ENCODE measurements around the gene SSR4. TPM values are rescaled to one million over a fixed set of nuclear protein-coding genes. Genes with fewer than 3 reads are reported as not detected.
"Not testable (repeated sequence)": the region's sequence is repeated elsewhere in the genome, so short reads cannot be mapped to it uniquely, and the experiment has no call there.

Gene SSR4
- total RNA-seq, 1 donor from 2014 or later: 168 TPM

DNA sequence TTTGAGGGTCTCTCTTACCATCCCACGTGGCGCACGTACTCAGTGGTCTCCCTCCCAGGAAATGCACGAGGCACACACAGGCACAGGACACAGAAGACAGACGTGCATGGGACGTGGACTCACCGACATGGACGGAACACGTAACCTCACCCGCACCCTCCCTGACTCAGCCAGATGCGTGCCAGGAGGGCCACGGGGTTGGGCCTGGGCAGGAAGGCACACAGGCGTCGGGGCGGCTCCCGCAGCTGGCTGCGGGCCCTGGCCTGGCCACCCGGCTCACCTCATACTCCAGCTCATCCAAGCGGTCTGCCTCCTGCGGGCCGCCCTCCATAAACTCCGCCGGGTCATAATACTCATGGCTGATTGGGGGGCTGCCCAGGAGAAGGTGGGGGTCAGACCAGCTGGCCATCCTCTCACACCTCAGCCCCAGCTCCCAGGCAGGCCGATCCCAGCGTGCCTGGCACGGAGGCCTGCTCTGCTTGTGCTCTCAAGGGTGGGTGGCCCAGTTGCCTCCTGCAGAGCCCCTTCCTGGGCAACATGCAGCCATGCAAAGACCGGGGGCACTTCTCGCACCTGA is 12.6 kb downstream of the SSR4 start:
- peak; percentile 81 for ATAC-seq

DNA sequence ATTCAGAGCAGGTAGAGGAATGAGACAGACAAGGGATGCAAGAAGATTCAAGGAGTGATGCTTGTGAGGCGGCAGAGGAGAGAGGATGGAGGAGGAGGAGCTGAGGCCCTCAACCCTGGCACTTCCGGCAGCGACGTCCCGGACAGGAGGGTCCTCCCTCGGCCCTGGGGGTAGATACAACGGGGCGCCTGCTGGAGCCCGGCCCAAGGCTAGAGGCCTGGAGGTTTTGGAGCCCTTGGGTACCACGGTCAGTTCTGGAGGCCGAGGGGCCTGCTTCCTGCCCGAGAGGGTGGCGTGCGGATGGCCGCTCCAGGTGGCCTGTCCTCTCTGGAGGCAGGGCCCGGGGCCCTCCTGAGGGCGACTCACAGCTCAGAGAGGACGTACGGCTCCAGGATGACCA is 13.5 kb downstream of the SSR4 start:
- no peak for ATAC-seq

DNA sequence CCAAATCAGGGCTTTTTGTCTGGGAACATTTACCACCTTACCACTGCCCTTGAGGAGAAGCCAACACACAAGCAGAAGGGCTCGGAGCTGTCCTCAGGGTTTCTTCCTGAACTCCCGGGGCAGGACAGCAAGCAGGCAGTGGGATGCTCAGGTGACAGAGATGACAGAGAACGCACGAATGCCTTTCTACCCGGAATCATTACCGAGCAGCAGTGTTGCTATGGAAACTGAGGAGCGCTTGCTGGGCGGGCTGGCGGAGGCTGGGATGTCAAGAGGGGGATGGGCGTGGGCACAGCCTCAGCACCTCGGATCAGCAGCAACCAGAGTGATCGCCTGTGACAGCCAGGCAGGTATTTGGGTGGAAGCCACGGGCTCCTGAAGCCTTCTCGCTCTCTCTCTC is 17.8 kb downstream of the SSR4 start:
- ATAC-seq: no peak

DNA sequence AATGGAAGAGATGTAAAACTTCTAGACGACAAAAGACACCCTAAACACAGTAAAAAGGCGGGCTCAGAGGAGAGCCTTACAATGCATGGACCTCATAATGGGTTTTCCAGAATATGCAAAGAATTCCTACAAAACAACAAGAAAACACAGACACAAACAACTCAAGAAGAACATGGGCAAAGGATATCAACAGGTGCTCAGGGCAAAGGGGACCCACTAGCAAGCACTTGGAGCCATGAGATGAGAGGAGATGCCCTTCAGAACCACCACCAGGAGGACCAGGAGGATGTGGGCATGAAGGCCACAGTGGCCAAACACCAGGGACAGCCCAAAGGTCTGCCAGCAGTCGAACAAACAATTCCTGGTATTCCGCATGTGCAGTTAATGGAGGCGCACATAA is 18.7 kb downstream of the SSR4 start:
- ATAC-seq: no peak

GRCh38 chrX:153814591-153815315 is 20.3 kb downstream of the SSR4 start:
- no peak for ATAC-seq

- ATAC-seq: no peak
Measured at GRCh38 chrX:153816831-153817690, 22.6 kb downstream of the SSR4 start.

- ATAC-seq: not testable (repeated sequence)
Measured at GRCh38 chrX:153818064-153818463, 23.6 kb downstream of the SSR4 start.

DNA sequence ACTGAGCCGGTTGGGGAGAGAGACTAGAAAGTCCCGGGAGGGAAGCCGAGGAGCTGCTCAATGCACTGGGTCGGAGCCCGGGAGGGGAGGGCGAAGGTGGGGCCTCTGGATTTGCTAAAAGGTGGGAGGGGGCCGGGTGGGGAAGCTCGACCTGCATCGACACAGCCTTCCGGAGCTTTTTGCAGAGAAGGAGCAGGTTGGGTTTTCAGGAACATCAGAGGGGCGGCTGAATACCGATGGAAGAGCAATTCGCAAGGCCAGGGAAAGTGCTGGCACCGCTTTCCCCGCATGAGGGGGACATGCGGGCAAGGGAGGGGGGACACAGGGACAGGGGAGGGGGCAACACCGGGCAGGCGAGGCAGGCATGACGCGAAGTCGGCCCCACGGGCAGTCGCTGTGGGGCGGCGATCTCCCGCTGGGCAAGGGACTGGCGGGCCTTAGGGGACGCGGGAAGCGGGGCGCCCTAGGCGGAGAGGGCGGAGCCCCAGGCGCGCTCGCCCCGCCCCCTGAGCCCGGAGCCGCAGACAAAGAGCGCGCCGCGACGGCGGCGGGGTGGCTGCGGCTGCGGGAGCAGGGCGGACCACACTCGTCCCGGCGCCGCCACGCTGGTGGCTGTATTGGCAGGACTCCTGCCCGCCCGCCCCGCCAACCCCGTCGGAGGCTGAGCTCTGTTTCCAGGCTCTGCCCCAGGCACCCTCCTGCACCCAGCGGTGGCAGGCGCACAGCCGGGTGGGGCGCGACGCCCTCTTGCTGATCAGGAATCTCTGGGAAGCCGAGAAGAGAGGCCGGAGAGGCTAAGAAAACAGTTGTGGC is 24.3 kb downstream of the SSR4 start:
- peak; percentile 34 for ATAC-seq

- no peak for ATAC-seq
Measured at GRCh38 chrX:153819384-153820040, 25.0 kb downstream of the SSR4 start.

GRCh38 chrX:153820601-153821000 is 26.1 kb downstream of the SSR4 start:
- ATAC-seq: no peak

- no peak for ATAC-seq
Measured at GRCh38 chrX:153821066-153821465, 26.6 kb downstream of the SSR4 start.

DNA sequence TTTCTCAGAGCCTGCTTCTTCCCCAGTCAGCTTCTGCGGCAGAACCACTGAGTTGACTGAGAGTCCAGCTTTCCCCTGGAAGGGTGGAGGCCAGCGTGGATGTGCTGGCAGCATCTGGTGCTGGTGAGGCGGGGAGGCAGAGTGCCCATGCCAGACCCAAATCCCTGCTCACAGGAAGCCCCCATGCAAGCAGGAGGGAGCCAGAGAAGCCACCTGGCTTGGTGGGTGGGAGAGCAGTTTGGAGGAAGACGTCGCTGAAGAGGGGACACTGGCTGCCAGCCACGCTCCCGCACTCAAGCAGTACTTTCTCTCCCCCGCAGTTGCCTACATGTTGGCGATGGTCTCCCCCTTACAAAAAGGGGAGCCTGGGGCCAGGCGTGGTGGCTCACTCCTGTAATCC is 29.9 kb downstream of the SSR4 start:
- ATAC-seq: no peak

- ATAC-seq: no peak
Measured at GRCh38 chrX:153825042-153825441, 30.6 kb downstream of the SSR4 start.

- ATAC-seq: no peak
Measured at GRCh38 chrX:153827016-153827415, 32.5 kb downstream of the SSR4 start.

DNA sequence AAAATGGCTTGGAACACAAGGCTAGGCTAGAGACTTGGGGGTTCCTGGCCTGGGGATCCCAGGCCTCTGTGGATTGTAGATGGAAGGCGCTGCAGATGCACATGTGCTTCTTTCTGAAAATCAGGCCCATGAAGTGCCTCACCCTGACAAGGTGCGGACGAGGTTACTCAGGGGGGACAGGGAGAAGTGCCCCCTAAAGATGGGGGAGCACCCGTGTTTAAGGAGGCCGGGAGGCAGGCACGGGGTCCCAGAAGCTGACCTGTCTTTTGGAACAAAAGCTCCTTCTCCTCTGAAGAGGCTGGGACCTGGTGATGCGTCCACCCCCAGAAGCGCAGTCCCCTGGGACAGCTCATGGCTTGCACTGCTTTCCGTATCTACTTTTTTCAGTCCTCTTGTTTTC is 33.4 kb downstream of the SSR4 start:
- ATAC-seq: no peak

- ATAC-seq: no peak
Measured at GRCh38 chrX:153828308-153828707, 33.8 kb downstream of the SSR4 start.

DNA sequence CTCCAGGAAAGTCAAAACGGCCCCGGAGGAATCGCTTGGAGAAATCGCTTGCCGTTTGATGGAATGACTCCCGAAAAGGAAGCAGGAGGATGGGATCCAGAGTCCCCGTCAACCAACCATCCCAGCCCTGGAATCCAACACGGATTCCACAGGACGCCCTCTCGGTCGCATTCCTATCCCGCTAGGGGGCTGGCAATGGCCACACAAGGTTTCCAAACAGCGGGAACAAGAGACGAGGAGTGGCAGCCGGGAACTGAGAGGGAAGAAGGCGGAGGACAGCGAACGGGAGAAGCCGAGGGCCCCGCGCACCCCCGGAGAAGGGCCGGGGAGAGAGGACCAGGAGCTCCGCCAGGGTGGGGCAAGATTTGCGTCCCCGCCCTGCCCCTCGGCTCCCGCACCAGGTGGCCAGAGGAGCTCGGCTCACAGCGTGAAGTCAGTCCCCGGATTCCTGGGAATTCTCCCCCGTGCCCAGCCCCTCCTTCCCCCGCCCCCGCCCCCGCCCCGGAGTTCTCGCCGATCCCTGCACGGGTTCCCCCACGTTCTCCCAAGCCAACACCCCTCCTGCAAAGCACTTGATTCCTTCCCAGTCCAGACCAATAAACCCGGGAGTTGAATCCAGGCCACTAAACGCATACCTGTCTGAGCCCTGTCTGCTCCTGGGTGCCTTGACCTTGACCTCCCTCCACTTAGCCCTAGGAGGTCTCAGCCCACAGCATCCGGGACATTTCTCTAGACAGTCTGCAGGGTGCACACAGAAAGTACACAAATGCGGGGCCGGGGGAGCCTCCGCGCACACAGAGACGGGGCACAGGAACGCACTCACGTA is 34.5 kb downstream of the SSR4 start:
- no peak for ATAC-seq

- no peak for ATAC-seq
Measured at GRCh38 chrX:153829549-153829798, 35.0 kb downstream of the SSR4 start.

DNA sequence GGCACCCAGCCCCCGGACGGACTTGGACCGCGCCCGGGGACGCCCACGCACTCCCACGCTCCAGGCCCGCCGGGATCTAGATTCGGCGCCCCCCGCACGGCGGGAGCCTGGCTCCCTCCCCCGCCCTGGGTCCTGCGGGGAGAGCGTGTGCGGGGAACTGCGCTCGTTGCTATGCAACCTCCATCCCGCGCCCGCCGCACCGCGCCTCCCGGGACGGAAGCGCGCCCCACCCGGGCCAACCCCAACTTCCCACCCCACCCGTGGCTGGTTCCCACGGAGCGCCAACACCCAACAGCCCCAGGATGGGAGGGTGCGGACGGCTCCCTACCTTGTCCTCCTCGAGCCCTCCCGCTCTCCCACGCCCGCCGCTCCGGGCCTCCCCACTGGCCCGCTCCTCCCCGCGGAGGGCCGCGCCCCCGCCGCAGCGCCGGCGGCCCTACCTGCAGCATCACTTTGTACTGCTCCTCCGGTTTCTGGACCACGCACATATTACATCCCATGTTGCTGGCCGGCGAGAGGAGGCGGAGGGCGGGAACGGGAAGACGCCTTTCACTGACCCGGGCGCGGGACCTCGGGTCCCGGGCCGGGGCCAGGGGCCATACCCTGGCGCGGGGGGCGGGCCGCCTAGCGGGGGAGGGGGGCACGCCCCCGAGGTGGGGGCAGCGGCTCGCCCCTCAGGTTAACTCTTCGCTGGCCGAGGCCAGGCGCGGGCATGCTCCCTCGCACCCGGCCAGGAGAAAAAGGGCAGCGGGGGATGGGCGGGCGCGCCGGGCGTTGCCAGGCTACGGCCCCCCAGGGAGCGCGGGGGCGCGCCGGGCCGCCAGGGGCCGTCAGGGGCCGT is 35.6 kb downstream of the SSR4 start, which contains the start of gene PDZD4:
PDZD4 (minus strand) TSS at position 746 of the 841 bp plus-strand sequence; CDS start at position 500, 246 bp downstream.
- peak; percentile 24 for ATAC-seq

- no peak for ATAC-seq
Measured at GRCh38 chrX:153830640-153831428, 36.4 kb downstream of the SSR4 start.
